Smooth muscle cell (in vitro differentiated cells): ENCODE measurements around the gene ZNF846. TPM values are rescaled to one million over a fixed set of nuclear protein-coding genes. Genes with fewer than 3 reads are reported as not detected.

Experiments used
- DNase-seq: peaks from one replicate; lab custom pipeline; 2025; ENCODE audit not compliant: unreplicated experiment; lab: John Stamatoyannopoulos, UW
- H2AFZ ChIP-seq: fragments of 200-600 bp; sonication (generic); 2 replicates; pipeline ENCODE4 v1.6.0; 2016; ENCODE audit warnings: antibody characterized with exemption, low read depth, mild to moderate bottlenecking
- H3F3A ChIP-seq: fragments of 200-600 bp; sonication (generic); 2 replicates; pipeline ENCODE4 v1.6.0; 2017; ENCODE audit warnings: antibody characterized with exemption, low read depth
- H3K27ac ChIP-seq: fragments of 200-600 bp; sonication (generic); 2 replicates; pipeline ENCODE4 v1.5.1; 2016; ENCODE audit warnings: low read depth, mild to moderate bottlenecking
- H3K27me3 ChIP-seq: fragments of 200-600 bp; sonication (generic); 2 replicates; pipeline ENCODE4 v1.6.1; 2016; ENCODE audit warnings: low read depth, mild to moderate bottlenecking
- H3K36me3 ChIP-seq: fragments of 200-600 bp; sonication (generic); 2 replicates; pipeline ENCODE4 v1.5.1; 2016; ENCODE audit warnings: low read depth
- H3K4me1 ChIP-seq: fragments of 200-600 bp; sonication (generic); 2 replicates; pipeline ENCODE4 v1.5.1; 2016; ENCODE audit warnings: low read depth
- H3K4me2 ChIP-seq: fragments of 200-600 bp; sonication (generic); 2 replicates; pipeline ENCODE4 v1.6.0; 2016; ENCODE audit warnings: mild to moderate bottlenecking
- H3K4me3 ChIP-seq: fragments of 200-600 bp; sonication (generic); 2 replicates; pipeline ENCODE4 v1.5.1; 2016; ENCODE audit warnings: mild to moderate bottlenecking
- H3K79me2 ChIP-seq: fragments of 200-600 bp; sonication (generic); 2 replicates; pipeline ENCODE4 v1.6.0; 2016; ENCODE audit warnings: low read depth, mild to moderate bottlenecking
- H3K9ac ChIP-seq: fragments of 200-600 bp; sonication (generic); 2 replicates; pipeline ENCODE4 v1.6.0; 2016; ENCODE audit warnings: low read depth
- H3K9me3 ChIP-seq: fragments of 200-600 bp; sonication (generic); replicated peaks from 2 replicates; pipeline ENCODE4 v1.5.1; 2016; ENCODE audit warnings: low read depth
- H4K20me1 ChIP-seq: fragments of 200-600 bp; sonication (generic); 2 replicates; pipeline ENCODE4 v1.6.0; 2016; ENCODE audit warnings: low read depth
- CTCF ChIP-seq: fragments of 200-600 bp; sonication (generic); IDR thresholded peaks from 2 replicates; pipeline ENCODE4 v1.5.1; 2017; ENCODE audit warnings: borderline replicate concordance, mild to moderate bottlenecking, antibody characterized with exemption; ENCODE audit not compliant: insufficient read depth, poor library complexity, severe bottlenecking
- WGBS: methylation state at CpG from one replicate; pipeline ENCODE4 v1.1.7; 2016; ENCODE audit warnings: low lambda C conversion rate; 5-methylcytosine and 5-hydroxymethylcytosine counted together
- polyA plus RNA-seq: library from polyadenylated mRNA; unstranded; fragments of >200 nt; fragmentation: Nextera tagmentation; extraction: Ambion mirVana; gene quantifications from 2 replicates; pipeline ENCODE4 v1.2.1, GENCODE V29; 2016
- total RNA-seq: library from RNA; depleted of rRNA; stranded (reverse); fragments of >200 nt; gene quantifications from 2 replicates; pipeline ENCODE4 v1.2.3, GENCODE V29; 2014

The ZNF846 gene
- total and polyA plus RNA-seq, 2 experiments from 2014 or later = 19.7 to 48.6 TPM

- H3K4me3 ChIP-seq = no peak overlapping the region
- no peak for TF ChIP-seq CTCF
- H3K9ac ChIP-seq = no peak overlapping the region
- H3K27ac ChIP-seq = no peak overlapping the region
- H4K20me1 ChIP-seq = no peaks in the 10 kb centered on the region
- no peaks in the 10 kb centered on the region for H3K79me2 ChIP-seq
- peaks cover 24% of the 10 kb centered on the region for H3K9me3 ChIP-seq
- H2AFZ ChIP-seq = no peak overlapping the region
- H3F3A ChIP-seq = peaks cover 3% of the 10 kb centered on the region
- peaks cover 13% of the 10 kb centered on the region for H3K36me3 ChIP-seq
- no peaks in the 10 kb centered on the region for H3K27me3 ChIP-seq
- 97% methylated on average over 2 of the region's 2 CpGs for WGBS
- DNase-seq = no peak
- no peaks in the 10 kb centered on the region for H3K4me1 ChIP-seq
- H3K4me2 ChIP-seq = no peak overlapping the region
These were observed 15.7 kb downstream of the ZNF846 start for GRCh38 chr19:9752701-9753443.

DNA sequence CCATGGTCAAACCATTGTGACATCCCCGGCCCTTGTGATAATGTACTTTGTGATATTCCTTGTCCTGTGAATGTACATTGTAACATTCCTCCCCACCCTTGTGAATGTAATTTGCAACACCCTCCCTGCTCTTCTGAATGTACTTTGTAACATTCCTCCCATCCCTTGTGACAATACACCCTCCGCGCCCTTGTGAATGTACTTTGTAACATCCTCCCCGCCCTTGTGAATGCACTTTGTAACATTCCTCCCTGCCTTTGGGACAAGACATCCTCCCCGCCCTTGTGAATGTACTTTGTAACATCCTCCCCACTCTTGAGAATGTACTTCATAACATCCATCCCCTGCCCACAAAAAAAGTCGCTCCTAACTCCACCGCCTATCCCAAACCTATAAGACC is 17.1 kb downstream of the ZNF846 start:
- H3F3A ChIP-seq = no peaks in the 10 kb centered on the region
- no peak overlapping the region for H3K27ac ChIP-seq
- no peak overlapping the region for H3K9ac ChIP-seq
- H3K9me3 ChIP-seq = peaks cover 10% of the 10 kb centered on the region
- H3K27me3 ChIP-seq = no peaks in the 10 kb centered on the region
- WGBS = 92% methylated on average over 7 of the region's 7 CpGs
- no peak overlapping the region for H2AFZ ChIP-seq
- no peaks in the 10 kb centered on the region for H4K20me1 ChIP-seq
- H3K4me3 ChIP-seq = no peak overlapping the region
- peaks cover 1% of the 10 kb centered on the region for H3K36me3 ChIP-seq
- H3K4me2 ChIP-seq = no peak overlapping the region
- no peaks in the 10 kb centered on the region for H3K79me2 ChIP-seq
- TF ChIP-seq CTCF = no peak
- no peaks in the 10 kb centered on the region for H3K4me1 ChIP-seq
- DNase-seq = no peak

- Histone ChIP-seq H3K36me3 (no peaks in the 10 kb centered on the region), H3K4me3 (no peak overlapping the region), H2AFZ (no peak overlapping the region), H3K27ac (no peak overlapping the region), H3F3A (no peaks in the 10 kb centered on the region), H3K4me2 (no peak overlapping the region), H4K20me1 (no peaks in the 10 kb centered on the region), H3K9me3 (no peaks in the 10 kb centered on the region), H3K79me2 (no peaks in the 10 kb centered on the region), H3K9ac (no peak overlapping the region), H3K27me3 (no peaks in the 10 kb centered on the region), H3K4me1 (no peaks in the 10 kb centered on the region)
- no peak for TF ChIP-seq CTCF
- 84% methylated on average over 5 of the region's 5 CpGs for WGBS
- no peak for DNase-seq
These were observed 26.9 kb downstream of the ZNF846 start for GRCh38 chr19:9741476-9742171.
